Stimulated activated effector memory CD8-positive, alpha-beta T cell treated with anti-CD3 and anti-CD28 coated beads, Interleukin-12 subunit alpha, Interleukin-12 subunit beta, amount 100 ng/mL, for 72 hours (primary cell): ENCODE measurements around the gene ACVR1B.

Experiments
- ATAC-seq: fragments of 150-1000 bp; cut with Tn5 transposase; 2 replicates; pipeline ENCODE4 v1.10.0; 2021
- DNase-seq, 2 donors: peaks; one replicate each; pipeline ENCODE4 v3.0.0; 2021 to 2022; ENCODE audit warnings: low spot score in 2 of 2
- H3K27ac Mint-ChIP-seq: one replicate; pipeline ENCODE4 v1.8.0; 2022; ENCODE audit warnings: mild to moderate bottlenecking, mixed read lengths
- H3K36me3 Mint-ChIP-seq: one replicate; pipeline ENCODE4 v1.8.0; 2022; ENCODE audit warnings: mild to moderate bottlenecking, mixed read lengths
- H3K4me1 Mint-ChIP-seq: one replicate; pipeline ENCODE4 v1.8.0; 2022; ENCODE audit warnings: mixed read lengths
- H3K4me3 Mint-ChIP-seq: one replicate; pipeline ENCODE4 v1.8.0; 2022; ENCODE audit warnings: mild to moderate bottlenecking, mixed read lengths
- H3K9me3 Mint-ChIP-seq: one replicate; pipeline ENCODE4 v1.8.0; 2022; ENCODE audit warnings: mixed read lengths

The ACVR1B gene

GRCh38 chr12:52023976-52024688 lies 72.6 kb downstream of the ACVR1B start:
- H3K4me1 Mint-ChIP-seq = peaks cover 49% of the 10 kb centered on the region
- peak overlapping the region; percentile 91 for H3K27ac Mint-ChIP-seq
- peak overlapping the region; percentile 80 for H3K4me3 Mint-ChIP-seq
- DNase-seq (no peak), ATAC-seq (peak; percentile 3)
- H3K36me3 Mint-ChIP-seq = peaks cover 18% of the 10 kb centered on the region
- no peaks in the 10 kb centered on the region for H3K9me3 Mint-ChIP-seq

- Mint-ChIP-seq H3K36me3 (peaks cover 18% of the 10 kb centered on the region), H3K27ac (peak overlapping the region; percentile 91), H3K4me3 (peak overlapping the region; percentile 80), H3K9me3 (no peaks in the 10 kb centered on the region), H3K4me1 (peaks cover 48% of the 10 kb centered on the region)
- DNase-seq (no peak), ATAC-seq (peak; percentile 29)
Observed at GRCh38 chr12:52024845-52025230, 73.3 kb downstream of the ACVR1B start.

GRCh38 chr12:52026263-52026662 lies 74.8 kb downstream of the ACVR1B start:
- peaks cover 18% of the 10 kb centered on the region for H3K36me3 Mint-ChIP-seq
- H3K27ac Mint-ChIP-seq = peak overlapping the region; percentile 91
- no peaks in the 10 kb centered on the region for H3K9me3 Mint-ChIP-seq
- ATAC-seq (no peak), DNase-seq (no peak)
- H3K4me1 Mint-ChIP-seq = peaks cover 34% of the 10 kb centered on the region
- peak overlapping the region; percentile 80 for H3K4me3 Mint-ChIP-seq

GRCh38 chr12:52027085-52027843 lies 75.8 kb downstream of the ACVR1B start:
- DNase-seq = no peak
- Mint-ChIP-seq H3K36me3 (peaks cover 18% of the 10 kb centered on the region), H3K27ac (no peak overlapping the region), H3K9me3 (no peaks in the 10 kb centered on the region), H3K4me3 (no peak overlapping the region), H3K4me1 (peaks cover 38% of the 10 kb centered on the region)
- ATAC-seq = no peak

- ATAC-seq = no peak
- Mint-ChIP-seq H3K27ac (no peak overlapping the region), H3K4me1 (peaks cover 40% of the 10 kb centered on the region), H3K9me3 (no peaks in the 10 kb centered on the region), H3K4me3 (no peak overlapping the region), H3K36me3 (peaks cover 21% of the 10 kb centered on the region)
- DNase-seq = no peak
Observed at GRCh38 chr12:52029685-52030084, 78.2 kb downstream of the ACVR1B start.

GRCh38 chr12:52032446-52032803 lies 80.9 kb downstream of the ACVR1B start:
- no peak for ATAC-seq
- Mint-ChIP-seq H3K27ac (peak overlapping the region; percentile 93), H3K9me3 (no peaks in the 10 kb centered on the region), H3K36me3 (peaks cover 13% of the 10 kb centered on the region), H3K4me3 (peak overlapping the region; percentile 68), H3K4me1 (peaks cover 35% of the 10 kb centered on the region)
- DNase-seq = no peak

GRCh38 chr12:52032804-52033445 lies 81.4 kb downstream of the ACVR1B start:
- ATAC-seq (peak; percentile 97), DNase-seq (peak; percentile 75 to 93)
- Mint-ChIP-seq H3K36me3 (peaks cover 13% of the 10 kb centered on the region), H3K4me3 (peak overlapping the region; percentile 68), H3K27ac (peak overlapping the region; percentile 93), H3K4me1 (peaks cover 35% of the 10 kb centered on the region), H3K9me3 (no peaks in the 10 kb centered on the region)

GRCh38 chr12:52033446-52034140 lies 82.1 kb downstream of the ACVR1B start:
- H3K27ac Mint-ChIP-seq = peak overlapping the region; percentile 93
- H3K9me3 Mint-ChIP-seq = no peaks in the 10 kb centered on the region
- peak overlapping the region; percentile 68 for H3K4me3 Mint-ChIP-seq
- H3K36me3 Mint-ChIP-seq = peaks cover 13% of the 10 kb centered on the region
- DNase-seq = no peak
- ATAC-seq = no peak
- H3K4me1 Mint-ChIP-seq = peaks cover 41% of the 10 kb centered on the region

GRCh38 chr12:52035190-52035589 lies 83.7 kb downstream of the ACVR1B start:
- Mint-ChIP-seq H3K4me3 (peak overlapping the region; percentile 68), H3K27ac (no peak overlapping the region), H3K9me3 (no peaks in the 10 kb centered on the region), H3K36me3 (peaks cover 13% of the 10 kb centered on the region), H3K4me1 (peaks cover 54% of the 10 kb centered on the region)
- DNase-seq = no peak
- no peak for ATAC-seq

- ATAC-seq = no peak
- Mint-ChIP-seq H3K27ac (no peak overlapping the region), H3K4me1 (peaks cover 61% of the 10 kb centered on the region), H3K36me3 (peaks cover 13% of the 10 kb centered on the region), H3K4me3 (peak overlapping the region; percentile 68), H3K9me3 (no peaks in the 10 kb centered on the region)
- no peak for DNase-seq
Observed at GRCh38 chr12:52035926-52036325, 84.4 kb downstream of the ACVR1B start.

- DNase-seq (peak; percentile 65 to 84), ATAC-seq (peak; percentile 61)
- peaks cover 13% of the 10 kb centered on the region for H3K36me3 Mint-ChIP-seq
- peak overlapping the region; percentile 68 for H3K4me3 Mint-ChIP-seq
- H3K9me3 Mint-ChIP-seq = no peaks in the 10 kb centered on the region
- peaks cover 65% of the 10 kb centered on the region for H3K4me1 Mint-ChIP-seq
- H3K27ac Mint-ChIP-seq = no peak overlapping the region
Observed at GRCh38 chr12:52036587-52037171, 85.2 kb downstream of the ACVR1B start.

GRCh38 chr12:52037248-52037861 lies 85.9 kb downstream of the ACVR1B start:
- Mint-ChIP-seq H3K36me3 (peaks cover 19% of the 10 kb centered on the region), H3K4me1 (peaks cover 67% of the 10 kb centered on the region), H3K9me3 (no peaks in the 10 kb centered on the region), H3K27ac (peak overlapping the region; percentile 41), H3K4me3 (peak overlapping the region; percentile 68)
- DNase-seq (no peak), ATAC-seq (no peak)

- ATAC-seq = no peak
- DNase-seq = no peak
- peaks cover 15% of the 10 kb centered on the region for H3K36me3 Mint-ChIP-seq
- H3K27ac Mint-ChIP-seq = peak overlapping the region; percentile 41
- H3K4me1 Mint-ChIP-seq = peaks cover 62% of the 10 kb centered on the region
- peak overlapping the region; percentile 68 for H3K4me3 Mint-ChIP-seq
- no peaks in the 10 kb centered on the region for H3K9me3 Mint-ChIP-seq
Observed at GRCh38 chr12:52038447-52038846, 86.9 kb downstream of the ACVR1B start.

- peaks cover 53% of the 10 kb centered on the region for H3K4me1 Mint-ChIP-seq
- H3K9me3 Mint-ChIP-seq = no peaks in the 10 kb centered on the region
- DNase-seq (no peak), ATAC-seq (no peak)
- H3K27ac Mint-ChIP-seq = no peak overlapping the region
- peaks cover 6% of the 10 kb centered on the region for H3K36me3 Mint-ChIP-seq
- no peak overlapping the region for H3K4me3 Mint-ChIP-seq
Observed at GRCh38 chr12:52041035-52041434, 89.5 kb downstream of the ACVR1B start.
